ENCODE results near the gene ACBD6.

Gene ACBD6

GRCh38 chr1:180527101-180527669 lies 24.8 kb upstream of the ACBD6 start:
- no peak overlapping the region for H3K27ac ChIP-seq (ENCODE audit: insufficient read depth, low read length, poor library complexity, severe bottlenecking)
- no peak overlapping the region for H3K4me3 ChIP-seq (ENCODE audit: insufficient read depth, low read depth, low read length, poor library complexity, severe bottlenecking)
- DNase-seq, result no peak
- no peaks in the 10 kb centered on the region for H3K27me3 ChIP-seq (replicated peaks; ENCODE audit: control insufficient read depth, insufficient read depth, low read length, poor library complexity, severe bottlenecking)
- H3K4me1 ChIP-seq (ENCODE audit: control insufficient read depth, insufficient read depth, low read length, poor library complexity, severe bottlenecking), result no peaks in the 10 kb centered on the region
- no peaks in the 10 kb centered on the region for H3K9me3 ChIP-seq (ENCODE audit: control insufficient read depth, low read length)
- no peaks in the 10 kb centered on the region for H3K36me3 ChIP-seq (ENCODE audit: control insufficient read depth, insufficient read depth, low read length)

- no peak overlapping the region for H3K4me3 ChIP-seq (ENCODE audit: insufficient read depth, low read depth, low read length, poor library complexity, severe bottlenecking)
- H3K27ac ChIP-seq (ENCODE audit: insufficient read depth, low read length, poor library complexity, severe bottlenecking), result no peak overlapping the region
Measured at GRCh38 chr1:180525715-180526039, 23.3 kb upstream of the ACBD6 start.

GRCh38 chr1:180524915-180525714 lies 22.7 kb upstream of the ACBD6 start:
- H3K9me3 ChIP-seq (ENCODE audit: control insufficient read depth, low read length), result no peaks in the 10 kb centered on the region
- DNase-seq, result no peak
- no peak overlapping the region for H3K27ac ChIP-seq (ENCODE audit: insufficient read depth, low read length, poor library complexity, severe bottlenecking)
- H3K4me1 ChIP-seq (ENCODE audit: control insufficient read depth, insufficient read depth, low read length, poor library complexity, severe bottlenecking), result no peaks in the 10 kb centered on the region
- no peak overlapping the region for H3K4me3 ChIP-seq (ENCODE audit: insufficient read depth, low read depth, low read length, poor library complexity, severe bottlenecking)
- H3K36me3 ChIP-seq (ENCODE audit: control insufficient read depth, insufficient read depth, low read length), result no peaks in the 10 kb centered on the region
- H3K27me3 ChIP-seq (replicated peaks; ENCODE audit: control insufficient read depth, insufficient read depth, low read length, poor library complexity, severe bottlenecking), result no peaks in the 10 kb centered on the region

More at GRCh38 chr1:180525715-180526039, 23.3 kb upstream of the ACBD6 start:
- Histone ChIP-seq H3K36me3 (ENCODE audit: control insufficient read depth, insufficient read depth, low read length) (no peaks in the 10 kb centered on the region), H3K4me1 (ENCODE audit: control insufficient read depth, insufficient read depth, low read length, poor library complexity, severe bottlenecking) (no peaks in the 10 kb centered on the region), H3K27me3 (replicated peaks; ENCODE audit: control insufficient read depth, insufficient read depth, low read length, poor library complexity, severe bottlenecking) (no peaks in the 10 kb centered on the region), H3K9me3 (ENCODE audit: control insufficient read depth, low read length) (no peaks in the 10 kb centered on the region)
- DNase-seq, result no peak

GRCh38 chr1:180524160-180524914 lies 22.0 kb upstream of the ACBD6 start:
- Histone ChIP-seq H3K4me1 (ENCODE audit: control insufficient read depth, insufficient read depth, low read length, poor library complexity, severe bottlenecking) (no peaks in the 10 kb centered on the region), H3K27me3 (replicated peaks; ENCODE audit: control insufficient read depth, insufficient read depth, low read length, poor library complexity, severe bottlenecking) (no peaks in the 10 kb centered on the region)

GRCh38 chr1:180522213-180522515 lies 19.8 kb upstream of the ACBD6 start:
- Histone ChIP-seq H3K4me3 (ENCODE audit: insufficient read depth, low read depth, low read length, poor library complexity, severe bottlenecking) (no peak overlapping the region), H3K27me3 (replicated peaks; ENCODE audit: control insufficient read depth, insufficient read depth, low read length, poor library complexity, severe bottlenecking) (no peaks in the 10 kb centered on the region), H3K27ac (ENCODE audit: insufficient read depth, low read length, poor library complexity, severe bottlenecking) (no peak overlapping the region), H3K9me3 (ENCODE audit: control insufficient read depth, low read length) (no peaks in the 10 kb centered on the region), H3K4me1 (ENCODE audit: control insufficient read depth, insufficient read depth, low read length, poor library complexity, severe bottlenecking) (no peaks in the 10 kb centered on the region), H3K36me3 (ENCODE audit: control insufficient read depth, insufficient read depth, low read length) (no peaks in the 10 kb centered on the region)
- DNase-seq, result no peak

More at GRCh38 chr1:180524160-180524914, 22.0 kb upstream of the ACBD6 start:
- Histone ChIP-seq H3K36me3 (ENCODE audit: control insufficient read depth, insufficient read depth, low read length) (no peaks in the 10 kb centered on the region), H3K9me3 (ENCODE audit: control insufficient read depth, low read length) (no peaks in the 10 kb centered on the region), H3K27ac (ENCODE audit: insufficient read depth, low read length, poor library complexity, severe bottlenecking) (no peak overlapping the region), H3K4me3 (ENCODE audit: insufficient read depth, low read depth, low read length, poor library complexity, severe bottlenecking) (no peak overlapping the region)
- no peak for DNase-seq

GRCh38 chr1:180521474-180522212 lies 19.3 kb upstream of the ACBD6 start:
- H3K9me3 ChIP-seq (ENCODE audit: control insufficient read depth, low read length), result no peaks in the 10 kb centered on the region
- no peaks in the 10 kb centered on the region for H3K36me3 ChIP-seq (ENCODE audit: control insufficient read depth, insufficient read depth, low read length)
- H3K4me3 ChIP-seq (ENCODE audit: insufficient read depth, low read depth, low read length, poor library complexity, severe bottlenecking), result no peak overlapping the region
- no peak for DNase-seq
- H3K27ac ChIP-seq (ENCODE audit: insufficient read depth, low read length, poor library complexity, severe bottlenecking), result no peak overlapping the region
- H3K27me3 ChIP-seq (replicated peaks; ENCODE audit: control insufficient read depth, insufficient read depth, low read length, poor library complexity, severe bottlenecking), result no peaks in the 10 kb centered on the region
- H3K4me1 ChIP-seq (ENCODE audit: control insufficient read depth, insufficient read depth, low read length, poor library complexity, severe bottlenecking), result no peaks in the 10 kb centered on the region

GRCh38 chr1:180519846-180520245 lies 17.5 kb upstream of the ACBD6 start:
- H3K4me1 ChIP-seq (ENCODE audit: control insufficient read depth, insufficient read depth, low read length, poor library complexity, severe bottlenecking), result peaks cover 4% of the 10 kb centered on the region
- no peak for DNase-seq
- H3K9me3 ChIP-seq (ENCODE audit: control insufficient read depth, low read length), result no peaks in the 10 kb centered on the region
- H3K27me3 ChIP-seq (replicated peaks; ENCODE audit: control insufficient read depth, insufficient read depth, low read length, poor library complexity, severe bottlenecking), result no peaks in the 10 kb centered on the region
- H3K4me3 ChIP-seq (ENCODE audit: insufficient read depth, low read depth, low read length, poor library complexity, severe bottlenecking), result no peak overlapping the region
- H3K36me3 ChIP-seq (ENCODE audit: control insufficient read depth, insufficient read depth, low read length), result no peaks in the 10 kb centered on the region
- no peak overlapping the region for H3K27ac ChIP-seq (ENCODE audit: insufficient read depth, low read length, poor library complexity, severe bottlenecking)

GRCh38 chr1:180515857-180516388 lies 13.5 kb upstream of the ACBD6 start:
- H3K27ac ChIP-seq (ENCODE audit: insufficient read depth, low read length, poor library complexity, severe bottlenecking), result no peak overlapping the region

GRCh38 chr1:180515364-180515763 lies 13.0 kb upstream of the ACBD6 start:
- Histone ChIP-seq H3K27me3 (replicated peaks; ENCODE audit: control insufficient read depth, insufficient read depth, low read length, poor library complexity, severe bottlenecking) (no peaks in the 10 kb centered on the region), H3K4me1 (ENCODE audit: control insufficient read depth, insufficient read depth, low read length, poor library complexity, severe bottlenecking) (peaks cover 4% of the 10 kb centered on the region), H3K4me3 (ENCODE audit: insufficient read depth, low read depth, low read length, poor library complexity, severe bottlenecking) (no peak overlapping the region), H3K9me3 (ENCODE audit: control insufficient read depth, low read length) (no peaks in the 10 kb centered on the region), H3K27ac (ENCODE audit: insufficient read depth, low read length, poor library complexity, severe bottlenecking) (no peak overlapping the region), H3K36me3 (ENCODE audit: control insufficient read depth, insufficient read depth, low read length) (no peaks in the 10 kb centered on the region)
- DNase-seq, result no peak

More at GRCh38 chr1:180515857-180516388, 13.5 kb upstream of the ACBD6 start:
- DNase-seq, result peak; percentile 7 to 41 (median 23)
- Histone ChIP-seq H3K27me3 (replicated peaks; ENCODE audit: control insufficient read depth, insufficient read depth, low read length, poor library complexity, severe bottlenecking) (no peaks in the 10 kb centered on the region), H3K9me3 (ENCODE audit: control insufficient read depth, low read length) (no peaks in the 10 kb centered on the region), H3K4me1 (ENCODE audit: control insufficient read depth, insufficient read depth, low read length, poor library complexity, severe bottlenecking) (peaks cover 4% of the 10 kb centered on the region), H3K36me3 (ENCODE audit: control insufficient read depth, insufficient read depth, low read length) (no peaks in the 10 kb centered on the region), H3K4me3 (ENCODE audit: insufficient read depth, low read depth, low read length, poor library complexity, severe bottlenecking) (no peak overlapping the region)
